Muscle layer of colon (tissue), 2 donors: ENCODE measurements around the gene COG5.

ENCODE experiments used
- H3K27ac ChIP-seq: one replicate; pipeline ENCODE4 v1.7.0; 2013; ENCODE audit warnings: low read depth, mild to moderate bottlenecking, low read length, moderate library complexity
- H3K27me3 ChIP-seq, 2 donors: one replicate each; pipeline ENCODE4 v1.7.0; 2013; ENCODE audit warnings: low read length in 2 of 2, mild to moderate bottlenecking in 2 of 2; ENCODE audit not compliant: insufficient read depth in 2 of 2, control insufficient read depth in 1 of 2
- H3K36me3 ChIP-seq: one replicate; pipeline ENCODE4 v1.7.0; 2013; ENCODE audit warnings: mild to moderate bottlenecking, low read length; ENCODE audit not compliant: insufficient read depth
- H3K4me1 ChIP-seq: one replicate; pipeline ENCODE4 v1.7.0; 2013; ENCODE audit warnings: mild to moderate bottlenecking, low read length; ENCODE audit not compliant: insufficient read depth
- H3K4me3 ChIP-seq, 2 donors: one replicate each; pipeline ENCODE4 v1.7.0; 2013; ENCODE audit warnings: low read length in 2 of 2, low read depth in 1 of 2, mild to moderate bottlenecking in 1 of 2, moderate library complexity in 1 of 2
- H3K9ac ChIP-seq: one replicate; pipeline ENCODE4 v1.7.0; 2013; ENCODE audit warnings: low read length
- H3K9me3 ChIP-seq: one replicate; pipeline ENCODE4 v1.7.0; 2013; ENCODE audit warnings: mild to moderate bottlenecking, low read length
- donor health status: abdominal sarcoma.
- donor health status: Adenocarcinoma of cecum.

Gene COG5

DNA sequence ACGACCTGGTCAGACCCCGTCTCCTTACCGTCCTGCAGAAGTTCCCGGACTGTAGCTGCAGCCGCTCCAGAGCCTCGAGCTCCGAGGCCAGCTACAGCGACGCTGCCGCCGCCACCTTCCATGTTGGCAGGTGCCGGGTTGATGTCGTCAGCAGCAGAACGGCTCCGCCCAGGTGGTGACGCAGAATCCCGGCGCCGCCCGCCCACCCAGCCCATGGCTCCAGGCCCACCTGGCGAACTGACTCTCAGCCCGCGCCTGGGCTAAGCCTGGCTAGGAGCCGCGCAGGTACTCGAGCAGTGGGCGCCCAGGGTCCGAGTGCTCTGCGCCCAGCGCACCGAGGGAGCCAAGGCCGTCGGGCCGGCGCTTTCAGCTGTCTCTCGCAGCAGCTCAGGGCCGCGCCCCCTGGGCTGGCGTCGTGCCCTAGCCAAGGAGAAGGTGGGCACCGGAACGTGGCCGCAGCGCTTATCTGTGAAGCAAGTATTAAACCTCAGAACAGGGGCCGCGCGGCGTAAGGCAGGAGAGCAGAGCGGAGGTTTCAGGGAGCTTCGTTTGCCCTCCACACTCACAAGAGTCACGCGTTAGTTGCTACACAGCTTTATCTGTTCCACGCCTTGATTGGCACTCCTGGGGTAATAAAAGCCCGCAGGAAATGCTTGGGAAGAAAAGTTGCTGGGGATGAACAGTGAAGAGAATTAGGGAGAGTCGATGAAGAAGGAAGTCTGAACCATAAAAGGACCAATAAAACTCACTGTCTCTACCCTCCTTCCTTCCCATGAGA is at the start of gene COG5, which contains the start of gene DUS4L:
COG5 (minus strand) TSS at position 146 of the 778 bp plus-strand sequence; CDS start at position 122, 24 bp downstream.
DUS4L (plus strand) TSS at position 197 of the 778 bp plus-strand sequence. CDS start 3,100 bp downstream, outside the sequence.
- H3K4me3 ChIP-seq = peak within 1 kb of the TSS; percentile 95 to 96
- no peaks in the 10 kb centered on the region for H3K36me3 ChIP-seq
- no peaks in the 10 kb centered on the region for H3K27me3 ChIP-seq
- no peaks in the 10 kb centered on the region for H3K9me3 ChIP-seq
- peak within 1 kb of the TSS; percentile 93 for H3K27ac ChIP-seq
- peak within 1 kb of the TSS; percentile 90 for H3K9ac ChIP-seq
- peaks cover 21% of the 10 kb centered on the region for H3K4me1 ChIP-seq

DNA sequence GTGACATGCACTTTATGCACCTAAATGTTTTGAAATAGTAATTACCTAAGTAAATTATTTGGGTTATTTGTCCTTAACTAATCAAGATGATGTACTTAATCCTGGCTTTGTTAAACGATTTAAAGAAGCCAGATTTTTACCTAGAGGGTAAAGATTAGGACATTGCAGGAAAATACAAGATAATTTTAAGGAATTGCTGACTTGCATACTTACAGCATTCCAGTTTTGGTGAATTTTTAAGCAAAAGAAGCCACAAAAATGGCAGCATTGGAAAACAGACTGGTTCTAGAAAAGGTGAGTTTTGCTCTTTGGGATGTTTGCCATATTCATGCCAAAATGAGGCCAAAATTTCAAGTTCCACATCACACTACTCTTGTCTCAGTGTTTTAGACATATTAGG is 49.7 kb upstream of the COG5 start:
- no peak overlapping the region for H3K9ac ChIP-seq
- no peaks in the 10 kb centered on the region for H3K27me3 ChIP-seq
- no peaks in the 10 kb centered on the region for H3K4me1 ChIP-seq
- H3K36me3 ChIP-seq = peaks cover 41% of the 10 kb centered on the region
- H3K9me3 ChIP-seq = no peaks in the 10 kb centered on the region
- no peak overlapping the region for H3K4me3 ChIP-seq
- H3K27ac ChIP-seq = no peak overlapping the region

DNA sequence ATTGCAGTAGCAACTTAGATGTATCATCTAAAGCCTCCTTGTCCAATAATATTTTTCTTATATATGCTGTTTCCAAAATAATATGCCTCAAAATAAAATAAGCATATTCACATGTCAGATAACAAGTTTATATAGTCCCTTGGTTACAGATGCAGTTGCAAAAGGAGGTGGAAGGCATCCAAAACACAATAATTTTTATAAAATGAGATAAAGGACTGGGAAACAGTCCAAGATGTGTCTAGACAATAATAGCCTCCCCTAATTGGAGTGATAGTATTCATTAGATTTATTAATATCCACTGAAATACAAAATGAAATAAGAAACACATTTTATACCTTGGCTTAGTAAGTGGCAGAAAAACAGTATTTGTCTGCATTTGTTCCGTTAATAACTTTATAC is 46.6 kb upstream of the COG5 start:
- Histone ChIP-seq H3K27ac (no peak overlapping the region), H3K27me3 (no peaks in the 10 kb centered on the region), H3K4me3 (no peak overlapping the region), H3K9ac (no peak overlapping the region), H3K36me3 (peaks cover 29% of the 10 kb centered on the region), H3K9me3 (no peaks in the 10 kb centered on the region), H3K4me1 (no peaks in the 10 kb centered on the region)

DNA sequence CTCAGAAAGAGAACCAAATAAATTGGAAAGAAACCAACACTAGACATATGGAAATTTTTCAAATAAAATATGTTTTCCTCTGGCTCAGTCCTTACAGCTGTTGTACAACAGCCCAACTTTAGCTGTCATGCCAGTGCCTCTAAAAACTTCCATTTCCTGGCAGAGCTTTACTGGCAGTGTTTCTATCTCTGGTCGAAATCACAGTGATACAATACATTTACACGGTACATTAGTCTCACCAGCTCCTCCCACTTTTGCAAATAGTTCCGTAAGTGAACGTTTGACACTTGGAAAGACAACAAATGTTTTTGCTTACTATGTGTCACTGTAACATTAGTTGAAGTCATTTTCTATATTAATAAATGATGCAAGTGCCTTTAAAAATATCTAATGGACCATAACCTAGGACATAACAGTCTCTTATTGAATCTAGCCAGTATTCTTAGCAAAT is 46.1 kb upstream of the COG5 start:
- no peak overlapping the region for H3K4me3 ChIP-seq
- H3K27ac ChIP-seq = no peak overlapping the region
- H3K27me3 ChIP-seq = no peaks in the 10 kb centered on the region
- H3K9ac ChIP-seq = no peak overlapping the region
- H3K9me3 ChIP-seq = no peaks in the 10 kb centered on the region
- peaks cover 26% of the 10 kb centered on the region for H3K36me3 ChIP-seq
- H3K4me1 ChIP-seq = no peaks in the 10 kb centered on the region

DNA sequence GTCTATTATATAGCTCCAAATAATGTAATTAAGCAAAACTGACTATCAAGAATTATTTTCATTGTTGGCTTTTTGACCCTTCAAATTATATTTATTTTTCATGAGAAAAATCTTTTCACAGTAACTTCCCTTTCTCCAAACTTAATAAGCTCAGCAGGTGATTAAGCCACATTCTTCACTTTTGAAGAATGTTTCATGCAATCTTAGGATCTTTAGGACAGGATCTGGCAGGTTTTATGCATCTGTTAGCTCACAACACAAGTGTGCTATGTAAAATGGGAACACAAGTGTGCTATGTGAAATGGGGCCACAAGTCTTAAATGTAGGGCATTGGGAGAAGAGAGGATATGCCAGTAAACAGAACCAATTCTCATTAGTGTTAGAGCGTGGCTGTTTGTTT is 42.6 kb upstream of the COG5 start:
- Histone ChIP-seq H3K36me3 (peaks cover 17% of the 10 kb centered on the region), H3K27me3 (no peaks in the 10 kb centered on the region), H3K4me1 (no peaks in the 10 kb centered on the region), H3K4me3 (no peak overlapping the region), H3K9ac (no peak overlapping the region), H3K9me3 (no peaks in the 10 kb centered on the region), H3K27ac (no peak overlapping the region)

DNA sequence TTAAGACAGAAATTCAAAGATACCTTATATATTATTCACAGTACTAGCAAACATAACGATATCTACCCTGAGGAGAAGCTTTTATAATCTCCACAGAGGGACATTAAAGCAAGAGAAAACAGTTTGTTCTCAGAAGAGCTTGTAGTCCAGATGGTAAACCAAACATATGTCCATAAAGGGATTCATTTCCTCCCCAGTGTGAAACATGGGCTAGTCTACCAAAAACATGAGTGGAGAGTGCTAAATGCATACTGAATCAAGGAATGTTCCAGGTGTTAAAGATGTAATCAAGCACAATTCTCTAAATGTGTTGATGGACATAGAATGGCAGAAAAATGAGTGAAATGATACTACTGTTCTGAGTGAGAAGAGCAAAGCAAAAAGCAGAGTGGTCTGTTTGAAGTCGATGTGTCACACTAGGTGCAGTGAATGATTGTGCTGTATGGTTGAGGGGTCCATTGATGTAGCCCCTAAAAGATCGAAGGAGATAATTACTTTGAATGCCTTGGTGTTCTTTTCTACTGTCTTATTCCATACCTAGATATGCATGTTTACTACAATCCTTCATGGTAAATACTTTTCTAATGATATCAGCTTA is 41.6 kb upstream of the COG5 start:
- no peak overlapping the region for H3K9ac ChIP-seq

DNA sequence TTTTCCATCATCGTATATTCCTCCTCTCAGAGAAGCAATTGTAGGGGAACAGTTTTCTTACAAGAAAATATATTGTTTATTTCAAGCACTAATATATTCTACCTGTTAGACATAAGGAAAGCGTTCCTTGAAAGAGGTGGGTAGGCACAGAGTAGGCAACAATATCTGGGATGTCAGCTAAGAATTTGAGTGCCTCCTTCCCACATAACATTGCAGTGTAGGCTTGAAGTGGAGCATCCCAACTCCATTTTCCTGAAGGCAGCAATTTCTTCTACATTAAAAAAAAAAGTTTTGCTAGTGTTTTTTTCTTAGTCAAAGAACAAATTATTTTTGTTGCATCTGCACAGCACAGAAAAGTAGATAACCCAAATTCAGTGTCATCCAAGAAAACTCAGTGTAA is 37.1 kb upstream of the COG5 start:
- H3K9ac ChIP-seq = no peak overlapping the region
- no peaks in the 10 kb centered on the region for H3K27me3 ChIP-seq
- no peak overlapping the region for H3K4me3 ChIP-seq
- H3K27ac ChIP-seq = no peak overlapping the region
- H3K4me1 ChIP-seq = peaks cover under 1% of the 10 kb centered on the region
- no peaks in the 10 kb centered on the region for H3K9me3 ChIP-seq
- H3K36me3 ChIP-seq = peaks cover 22% of the 10 kb centered on the region

More for the DNA sequence above, 41.6 kb upstream of the COG5 start:
- H3K9me3 ChIP-seq = no peaks in the 10 kb centered on the region
- no peak overlapping the region for H3K4me3 ChIP-seq
- no peak overlapping the region for H3K27ac ChIP-seq
- peaks cover 21% of the 10 kb centered on the region for H3K36me3 ChIP-seq
- no peaks in the 10 kb centered on the region for H3K4me1 ChIP-seq
- H3K27me3 ChIP-seq = no peaks in the 10 kb centered on the region

DNA sequence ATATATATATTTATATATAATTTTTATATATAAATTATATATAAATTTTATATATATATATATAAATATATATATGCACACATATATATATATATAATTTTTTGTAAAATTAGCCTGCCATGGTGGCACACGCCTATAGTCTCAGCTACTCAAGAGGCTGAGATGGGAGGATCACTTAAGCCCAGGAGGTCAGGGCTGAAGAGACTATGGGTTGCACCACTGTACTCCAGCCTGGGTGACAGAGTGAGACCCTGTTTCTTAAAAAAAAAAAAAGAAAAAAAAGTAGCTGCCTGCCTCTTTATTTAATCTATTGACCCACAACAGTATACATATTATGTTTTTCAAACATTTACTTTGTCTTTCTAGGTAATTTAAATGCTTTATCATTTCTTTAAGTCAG is 35.5 kb upstream of the COG5 start:
- peaks cover 10% of the 10 kb centered on the region for H3K4me1 ChIP-seq
- H3K9ac ChIP-seq = no peak overlapping the region
- no peaks in the 10 kb centered on the region for H3K27me3 ChIP-seq
- H3K4me3 ChIP-seq = no peak overlapping the region
- no peak overlapping the region for H3K27ac ChIP-seq
- H3K36me3 ChIP-seq = peaks cover 18% of the 10 kb centered on the region
- H3K9me3 ChIP-seq = no peaks in the 10 kb centered on the region

DNA sequence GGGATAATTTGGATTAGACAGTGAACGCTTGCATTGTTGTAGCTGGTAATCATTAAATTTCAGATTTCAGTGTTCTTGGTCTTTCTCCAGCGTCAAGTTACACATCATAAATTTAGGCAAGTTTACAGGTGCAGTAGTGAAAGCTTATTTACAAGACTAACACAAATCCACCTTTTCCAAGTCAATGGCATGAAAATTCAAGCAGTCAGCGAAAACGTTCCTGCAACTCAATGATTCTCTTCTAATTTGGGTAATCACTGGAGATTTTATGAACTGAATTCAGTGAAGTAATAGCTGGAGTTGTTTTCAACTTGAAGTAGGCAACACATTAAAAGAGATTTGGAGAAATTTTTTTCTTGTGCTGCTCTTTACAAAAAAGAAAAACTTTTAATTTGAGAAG is 34.2 kb upstream of the COG5 start:
- no peak overlapping the region for H3K27ac ChIP-seq
- H3K36me3 ChIP-seq = peaks cover 14% of the 10 kb centered on the region

DNA sequence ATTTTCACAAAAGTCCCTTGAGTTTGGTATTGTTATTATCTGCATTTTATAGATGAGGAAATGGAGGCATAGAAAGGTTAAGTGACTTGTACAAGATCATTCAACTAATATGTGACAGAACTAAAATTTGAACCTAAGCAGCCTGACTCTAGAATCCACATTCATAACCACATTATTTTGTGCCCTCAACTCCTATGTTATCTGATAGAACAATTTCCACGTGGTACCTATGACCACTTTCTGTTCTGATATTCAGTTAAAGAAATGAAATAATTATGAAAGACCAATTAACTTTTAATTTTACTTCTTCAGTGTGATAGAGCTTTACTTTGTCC is 33.8 kb upstream of the COG5 start:
- peaks cover 14% of the 10 kb centered on the region for H3K36me3 ChIP-seq
- no peak overlapping the region for H3K9ac ChIP-seq
- no peak overlapping the region for H3K27ac ChIP-seq
- no peaks in the 10 kb centered on the region for H3K9me3 ChIP-seq
- no peak overlapping the region for H3K4me3 ChIP-seq
- H3K4me1 ChIP-seq = peaks cover 16% of the 10 kb centered on the region
- no peaks in the 10 kb centered on the region for H3K27me3 ChIP-seq

More for the DNA sequence above, 34.2 kb upstream of the COG5 start:
- no peaks in the 10 kb centered on the region for H3K27me3 ChIP-seq
- no peak overlapping the region for H3K9ac ChIP-seq
- no peaks in the 10 kb centered on the region for H3K9me3 ChIP-seq
- H3K4me1 ChIP-seq = peaks cover 13% of the 10 kb centered on the region
- H3K4me3 ChIP-seq = no peak overlapping the region

DNA sequence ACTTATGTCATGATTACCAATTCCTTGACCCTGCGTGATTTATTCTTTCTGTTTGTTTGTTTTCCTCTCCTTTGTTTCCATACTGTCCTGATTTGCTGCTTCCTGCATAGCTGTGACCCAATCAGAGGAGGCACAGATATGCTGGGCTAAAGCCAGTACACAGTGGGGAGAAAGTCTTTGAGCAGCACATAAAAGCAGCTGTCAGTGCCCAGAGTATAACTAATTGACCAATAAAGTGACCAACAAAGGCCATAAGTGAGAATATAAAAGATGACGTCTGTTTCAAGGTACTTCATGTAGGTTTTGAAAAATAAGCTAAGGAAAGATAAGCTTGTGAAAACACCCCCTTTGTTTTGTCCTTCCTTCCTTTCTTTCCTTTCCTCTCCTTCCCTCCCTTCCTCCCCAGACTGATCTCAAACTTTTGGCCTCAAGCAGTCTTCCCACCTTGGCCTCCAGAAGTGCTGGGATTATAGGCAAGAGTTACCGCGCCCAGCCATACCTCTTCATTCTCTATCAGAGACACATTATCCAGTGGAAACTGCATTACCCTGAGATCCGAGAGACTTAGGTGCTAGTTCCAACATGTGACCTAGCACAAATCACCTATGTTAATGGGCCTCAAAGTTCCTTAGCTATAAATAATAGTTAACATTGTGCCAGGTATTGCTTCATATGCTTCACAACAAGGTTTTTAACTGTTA is 33.3 kb upstream of the COG5 start:
- no peak overlapping the region for H3K27ac ChIP-seq
- H3K36me3 ChIP-seq = peaks cover 14% of the 10 kb centered on the region

More for the DNA sequence above, 33.3 kb upstream of the COG5 start:
- Histone ChIP-seq H3K27me3 (no peaks in the 10 kb centered on the region), H3K4me3 (no peak overlapping the region), H3K9ac (no peak overlapping the region), H3K9me3 (no peaks in the 10 kb centered on the region), H3K4me1 (peaks cover 19% of the 10 kb centered on the region)
